Stimulated activated CD8-positive, alpha-beta memory T cell treated with anti-CD3 and anti-CD28 coated beads, Interleukin-15, amount 100 ng/mL, for 1 hour (primary cell): ENCODE results near the gene LAMA4.

Source experiments
- DNase-seq: peaks from one replicate; pipeline ENCODE4 v3.0.0-alpha.2; 2020; ENCODE audit warnings: low read depth

The LAMA4 gene

DNA sequence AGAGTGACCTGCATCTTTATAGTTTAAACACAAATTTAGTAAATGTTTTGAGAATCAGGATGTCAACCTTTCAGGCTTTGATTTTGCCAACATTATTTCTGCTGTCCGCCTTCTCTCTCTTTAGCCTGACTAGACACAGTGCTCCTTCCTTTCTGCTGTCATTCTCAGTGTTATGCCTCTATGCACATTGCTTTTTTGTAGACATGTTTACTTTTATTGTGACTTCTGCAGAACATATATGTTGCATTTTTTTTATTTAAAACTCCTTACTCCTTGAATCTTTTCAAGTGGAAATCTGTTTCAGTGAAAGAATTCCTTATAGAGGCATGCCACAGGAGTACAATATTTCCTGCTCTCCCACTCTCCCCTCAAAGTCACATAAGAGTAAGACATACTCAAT is 64.2 kb downstream of the LAMA4 start:
- no peak for DNase-seq

DNA sequence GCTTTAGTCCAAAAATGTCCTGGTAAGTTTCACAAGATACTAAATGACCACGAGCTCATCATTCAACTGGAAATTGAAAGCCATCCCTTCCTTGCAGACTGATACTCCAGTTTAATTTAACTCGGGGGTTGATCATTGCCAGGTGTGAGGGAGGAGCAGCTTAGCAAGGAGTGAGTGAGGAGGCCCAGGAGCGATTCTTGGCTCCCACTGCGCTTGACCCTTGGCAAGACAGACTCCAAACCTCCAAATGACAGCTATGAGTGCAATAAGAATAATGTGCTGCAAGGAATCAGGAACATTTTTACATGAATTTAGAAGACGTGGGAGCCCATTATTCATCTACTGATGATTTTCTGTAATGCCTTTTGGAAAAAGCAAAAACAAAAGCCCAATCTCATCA is 64.9 kb downstream of the LAMA4 start:
- no peak for DNase-seq

DNA sequence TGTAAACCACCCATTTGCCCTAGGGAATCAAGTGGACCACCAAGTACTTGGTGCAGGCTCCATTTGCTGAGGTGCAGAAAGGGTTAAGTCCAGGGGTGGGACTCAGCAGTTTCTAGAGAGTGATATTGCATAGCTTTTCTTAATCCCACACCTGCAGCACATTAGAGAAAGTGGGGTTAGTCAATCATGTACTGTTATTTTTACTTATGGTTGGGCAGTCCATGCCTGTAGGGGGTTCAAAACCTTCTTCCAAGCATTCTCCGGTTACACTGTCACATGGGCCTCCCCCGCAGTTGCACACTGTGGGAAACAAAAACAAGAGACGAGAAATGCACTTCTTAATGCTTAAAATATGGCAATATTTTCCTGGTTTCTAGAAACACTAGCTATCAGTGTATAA is 65.5 kb downstream of the LAMA4 start:
- no peak for DNase-seq

DNA sequence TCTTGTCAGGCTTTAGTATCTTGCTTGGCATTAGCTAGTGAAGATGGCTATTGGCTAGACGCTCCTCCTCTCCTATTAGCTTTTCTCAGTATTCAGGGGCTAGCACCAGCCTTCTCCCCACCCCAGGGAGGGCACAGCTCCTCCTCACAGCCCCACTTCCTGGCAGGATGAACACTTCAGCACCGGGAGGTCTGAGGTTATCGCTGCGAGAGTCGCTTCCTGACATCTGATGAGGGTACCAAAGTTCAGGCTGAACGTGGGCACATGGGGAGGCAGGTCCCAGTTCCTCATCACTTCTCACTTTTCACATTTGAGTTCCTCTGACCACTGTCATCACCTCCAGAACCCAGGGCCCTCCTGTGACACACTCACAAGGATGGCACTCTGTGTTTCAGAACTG is 66.6 kb downstream of the LAMA4 start:
- no peak for DNase-seq

DNA sequence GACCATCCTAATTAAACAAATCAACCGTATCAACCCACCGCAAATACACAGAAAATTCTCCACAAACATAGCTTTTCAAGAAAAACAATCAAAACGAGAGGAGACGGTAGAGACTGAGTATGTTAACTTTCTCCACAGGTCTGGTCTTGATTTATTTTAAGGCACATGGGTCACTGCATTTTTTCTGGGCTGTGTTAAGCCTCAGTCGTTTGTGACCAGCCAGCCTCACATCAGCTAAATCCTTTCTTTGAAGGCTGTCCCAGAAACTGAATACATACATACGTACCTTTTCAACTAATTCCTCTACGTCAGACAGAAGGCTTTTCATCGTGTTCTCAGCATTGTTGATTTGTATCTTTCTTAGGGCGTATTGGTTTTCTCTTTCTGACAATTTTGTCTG is 69.4 kb downstream of the LAMA4 start:
- no peak for DNase-seq

DNA sequence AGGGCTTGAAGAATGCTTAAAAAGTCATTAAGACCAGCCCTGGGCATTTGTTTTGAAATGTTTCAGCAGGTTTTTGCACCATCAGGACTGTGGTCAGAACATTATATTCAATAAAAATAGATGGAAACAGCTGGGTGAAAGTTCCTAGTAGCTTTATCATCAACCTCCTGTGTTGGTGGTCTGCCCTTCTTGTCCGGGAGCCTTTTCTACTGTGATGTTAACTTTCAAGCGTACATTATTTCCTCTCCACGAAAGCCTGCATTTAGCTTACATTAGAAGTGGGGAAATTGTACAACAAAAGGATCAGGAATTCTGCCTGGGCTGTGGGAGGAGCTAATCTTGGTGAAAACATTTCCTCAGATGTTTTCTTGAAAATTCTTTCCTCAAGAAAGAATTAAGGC is 71.1 kb downstream of the LAMA4 start:
- DNase-seq: no peak

DNA sequence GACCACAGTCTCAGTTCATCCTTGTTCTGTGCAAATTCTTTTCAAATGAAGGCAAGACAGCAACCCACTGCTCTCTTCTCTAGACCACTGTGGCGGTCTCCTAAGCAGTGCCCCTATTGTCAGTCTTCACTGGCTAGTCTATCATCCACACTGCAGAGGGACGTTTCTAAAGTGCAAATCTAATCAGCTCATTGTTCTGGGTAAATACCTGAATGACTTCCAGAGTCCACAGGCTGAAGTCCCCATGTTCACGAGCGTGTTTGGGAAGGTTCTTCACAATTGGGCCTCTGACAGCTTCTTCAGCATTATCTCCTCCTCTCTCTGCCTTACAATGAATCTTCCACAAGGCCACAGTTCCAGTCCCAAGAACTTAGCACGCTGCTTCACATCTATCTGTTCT is 73.2 kb downstream of the LAMA4 start:
- no peak for DNase-seq

DNA sequence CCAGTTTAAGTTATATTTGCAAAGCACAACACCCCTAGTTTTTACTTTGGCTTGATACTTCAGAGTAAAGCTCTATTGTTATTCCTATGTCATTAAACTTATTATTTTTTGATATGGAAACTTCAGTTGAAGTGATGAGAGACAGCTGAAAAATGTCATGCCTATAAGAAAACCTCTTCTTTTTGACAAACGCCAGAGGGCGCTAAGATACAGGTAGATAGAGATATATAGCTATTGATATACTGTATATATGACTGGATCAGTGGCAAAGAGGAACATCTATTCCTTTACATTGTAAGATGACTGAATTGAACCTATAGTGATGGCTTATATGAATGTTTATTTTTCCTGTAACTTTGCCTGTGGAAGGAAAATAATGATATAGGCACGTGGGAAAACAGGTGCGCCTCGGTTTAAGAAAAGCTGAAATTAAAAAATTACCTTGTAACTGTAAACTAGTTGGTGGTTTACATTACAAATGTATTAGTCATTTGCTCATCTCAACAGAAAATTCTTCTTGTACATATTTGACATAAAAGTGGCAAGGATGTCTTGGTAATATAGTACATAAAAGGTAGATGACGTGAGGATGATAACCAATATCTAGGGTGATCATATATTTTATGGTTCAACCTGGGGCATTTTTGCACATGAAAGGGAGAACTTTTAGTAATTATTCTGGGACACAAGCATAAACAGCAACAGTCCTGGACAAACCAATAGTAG is 74.1 kb downstream of the LAMA4 start:
- no peak for DNase-seq

DNA sequence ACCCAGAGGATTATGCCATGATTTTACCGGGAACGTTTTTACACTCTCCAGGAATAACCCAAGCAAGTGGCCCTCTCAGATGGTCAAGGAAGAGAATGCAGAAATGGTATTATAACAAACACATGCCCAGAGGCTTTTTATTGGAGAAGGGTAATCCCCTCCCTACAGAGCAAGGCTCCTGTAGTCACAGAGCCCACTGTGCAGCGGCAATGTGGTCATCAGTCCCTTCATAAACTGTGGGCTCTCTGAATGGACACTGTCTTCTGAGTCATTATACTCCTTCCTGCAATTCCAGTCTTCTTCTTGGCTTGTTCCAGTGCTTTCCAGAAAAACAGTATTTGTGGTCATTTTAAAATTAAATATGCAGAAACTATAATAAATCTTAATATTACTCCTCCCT is 74.7 kb downstream of the LAMA4 start:
- no peak for DNase-seq

DNA sequence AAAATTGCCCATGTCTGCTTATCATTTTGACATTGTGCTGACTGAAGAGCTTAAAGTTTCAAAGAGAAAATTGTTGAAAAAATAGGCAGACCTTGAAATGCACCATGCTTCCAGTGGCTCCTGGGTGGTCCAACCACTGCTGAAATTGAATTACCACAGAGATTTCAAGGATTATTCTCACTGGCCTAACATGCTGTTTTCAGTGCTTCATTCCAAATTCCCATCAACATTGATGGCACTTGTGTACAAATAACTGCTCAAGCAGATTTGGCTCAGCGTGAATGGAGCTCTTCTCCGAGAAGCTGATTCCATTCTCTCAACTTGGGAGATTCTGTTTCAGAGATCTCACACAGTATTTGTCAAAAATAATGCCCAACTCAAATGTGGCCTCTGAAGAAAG is 75.5 kb downstream of the LAMA4 start:
- DNase-seq: no peak

DNA sequence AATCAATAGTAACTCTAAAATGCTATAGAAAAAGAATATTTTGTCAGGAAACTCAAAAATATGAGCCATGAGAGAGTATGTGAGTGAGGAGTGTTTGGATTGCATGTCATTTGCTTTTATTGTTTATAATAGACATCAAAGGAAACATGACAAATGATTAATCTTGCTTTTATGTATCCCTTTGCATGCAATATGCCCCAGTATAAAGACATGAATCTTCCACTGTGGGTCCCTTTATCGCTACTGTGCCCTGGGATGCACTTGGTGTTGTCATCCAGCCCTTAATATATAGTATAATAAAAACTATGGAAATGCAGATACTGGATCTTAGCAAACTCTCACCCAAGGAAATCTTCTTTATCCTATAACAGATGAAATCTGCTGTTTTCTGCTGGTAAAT is 77.3 kb downstream of the LAMA4 start:
- DNase-seq: no peak

DNA sequence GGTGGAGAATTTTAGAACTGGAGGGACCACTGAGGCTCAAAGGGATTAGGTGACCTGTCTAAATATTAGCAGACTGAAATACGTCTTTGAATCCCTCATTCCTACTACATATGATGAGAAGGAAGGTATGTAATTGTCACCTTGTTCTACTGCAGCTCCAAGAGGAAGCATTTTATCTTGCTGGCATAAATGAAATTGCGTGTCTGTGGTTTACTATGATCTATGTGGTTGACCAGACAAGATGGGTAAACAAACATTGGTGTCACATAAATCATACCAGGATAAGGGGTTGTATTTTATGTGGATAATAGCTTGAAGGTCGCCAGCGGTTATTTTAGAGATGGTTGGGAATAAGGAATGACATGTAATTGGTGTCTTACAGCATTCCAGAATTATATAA is 78.2 kb downstream of the LAMA4 start:
- no peak for DNase-seq

DNA sequence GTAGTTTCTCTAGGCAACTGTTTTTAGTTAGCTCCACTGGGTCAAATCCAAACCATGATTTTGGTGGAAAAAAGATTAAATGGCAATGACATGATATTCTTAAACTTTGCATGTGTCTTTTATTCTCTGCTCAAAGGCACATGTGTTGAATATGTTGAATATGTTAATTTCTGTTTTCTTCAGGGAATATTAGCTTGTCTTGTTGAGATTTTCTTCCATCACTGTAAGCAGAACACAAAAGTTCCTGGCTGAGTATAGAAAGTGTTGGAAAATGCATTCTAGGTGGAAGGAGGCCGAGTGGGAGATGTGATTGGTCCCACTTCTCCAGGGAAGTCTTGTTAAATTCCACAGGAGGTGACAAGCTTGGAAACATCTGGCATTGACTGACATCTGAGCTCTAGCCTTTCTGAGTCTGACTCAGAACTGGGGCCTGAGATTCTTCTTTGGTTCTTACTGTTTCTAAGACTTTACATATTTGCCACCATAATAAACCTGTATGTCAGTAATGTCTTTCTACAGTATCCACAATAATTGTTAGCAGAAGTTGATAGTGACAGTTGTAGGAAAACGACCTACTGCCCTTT is 81.1 kb downstream of the LAMA4 start:
- DNase-seq: no peak

DNA sequence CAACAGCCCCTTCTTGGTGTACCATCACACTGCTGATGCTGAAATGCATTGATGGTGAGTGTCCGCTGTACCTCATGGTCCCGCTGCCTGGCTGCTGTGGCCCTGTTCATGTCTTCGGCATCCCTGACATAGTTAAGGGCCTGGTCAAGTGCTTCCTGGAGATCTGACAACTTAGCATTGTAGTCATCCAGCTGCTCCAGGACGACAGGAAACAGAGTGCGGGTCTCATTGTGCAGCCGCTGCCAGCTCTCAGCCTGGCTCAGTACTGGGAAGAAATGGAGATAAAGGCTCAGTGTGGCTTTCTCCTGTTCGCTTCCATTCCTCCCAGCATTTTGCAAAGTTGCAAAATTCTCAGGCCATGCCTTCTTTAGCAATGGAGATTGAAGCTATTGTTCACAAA is 81.8 kb downstream of the LAMA4 start:
- DNase-seq: no peak

DNA sequence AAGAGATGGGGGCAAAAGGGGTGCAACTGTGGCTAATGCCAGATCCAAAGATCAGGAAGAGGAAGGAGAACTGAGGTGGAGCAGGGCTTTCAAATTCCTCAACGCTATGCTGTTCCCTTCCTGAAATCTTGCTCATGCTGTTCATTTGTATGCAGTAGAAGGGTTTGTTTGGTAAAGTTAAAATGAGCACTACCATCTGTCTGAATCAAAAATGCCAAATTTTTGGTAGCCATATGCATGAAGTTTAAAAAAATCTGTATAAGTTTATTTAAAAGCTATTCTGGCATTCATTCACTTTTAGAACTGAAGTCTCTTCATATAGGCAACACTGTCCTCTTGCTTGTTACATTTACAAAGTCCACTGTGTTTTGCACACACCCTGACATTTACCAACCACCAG is 84.8 kb downstream of the LAMA4 start:
- no peak for DNase-seq

DNA sequence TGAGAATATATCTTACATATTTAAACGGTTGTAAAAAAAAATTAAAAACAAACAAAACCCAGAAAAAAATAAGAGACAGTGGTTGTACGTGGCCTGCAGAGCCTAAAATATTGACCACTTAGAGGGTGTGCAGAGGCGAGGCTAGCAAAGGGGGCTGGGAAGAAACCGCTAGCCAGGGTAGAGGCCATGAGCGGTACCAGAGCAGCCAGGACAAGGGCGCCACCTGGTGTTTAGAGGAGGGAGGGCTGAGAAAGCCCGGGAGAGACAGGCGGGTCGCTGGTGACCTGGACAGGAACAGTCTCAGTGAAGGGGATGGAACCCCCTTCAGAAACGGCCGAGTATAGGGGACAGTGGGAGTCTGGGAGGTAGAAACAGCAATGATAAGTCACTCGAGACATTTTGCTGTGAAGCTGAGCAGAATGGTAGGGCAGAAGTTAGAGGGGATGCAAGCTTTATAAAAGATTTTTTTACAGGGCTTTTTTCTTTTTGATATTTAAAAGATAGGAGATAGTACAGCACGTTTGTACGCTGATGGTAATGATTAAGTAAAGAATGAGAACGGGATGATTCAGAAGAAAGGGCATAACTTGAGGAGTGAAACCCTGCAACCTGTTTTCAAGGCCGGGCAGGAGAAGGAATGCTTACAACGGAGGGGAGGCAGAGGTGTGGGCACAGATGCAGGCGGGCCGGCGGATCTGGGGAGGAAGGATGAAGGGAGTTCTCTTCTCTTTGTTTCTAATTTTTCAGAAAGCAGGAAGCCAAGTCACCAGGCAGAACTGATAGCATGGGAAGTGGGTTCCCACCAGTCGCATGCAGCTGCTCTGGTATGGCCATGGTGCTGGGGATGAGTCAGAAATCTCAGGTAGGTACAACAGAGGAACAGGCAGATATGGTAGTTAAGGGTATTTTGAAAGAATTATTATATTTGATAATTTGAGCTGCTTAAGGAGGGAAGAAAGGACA is 90.8 kb downstream of the LAMA4 start:
- DNase-seq: peak; percentile 57

DNA sequence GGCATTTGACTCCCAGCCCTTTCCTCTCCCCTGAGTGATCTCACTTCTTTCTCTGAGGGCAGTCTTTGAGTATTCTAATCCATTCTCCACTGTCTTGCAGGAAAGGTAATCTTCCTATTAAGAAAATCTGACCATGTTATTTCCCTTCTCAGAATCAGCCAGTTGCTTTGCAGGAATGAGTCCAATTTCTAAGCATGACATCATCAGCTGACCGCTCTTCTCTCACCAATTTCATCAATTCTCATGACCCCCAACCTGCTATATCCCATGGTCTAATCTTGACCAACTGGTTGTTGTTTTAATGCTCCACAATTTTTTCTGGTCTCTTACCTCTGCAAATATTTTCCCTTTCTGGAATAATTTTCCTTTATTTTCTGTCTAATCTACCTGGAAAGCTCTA is 93.6 kb downstream of the LAMA4 start:
- no peak for DNase-seq

DNA sequence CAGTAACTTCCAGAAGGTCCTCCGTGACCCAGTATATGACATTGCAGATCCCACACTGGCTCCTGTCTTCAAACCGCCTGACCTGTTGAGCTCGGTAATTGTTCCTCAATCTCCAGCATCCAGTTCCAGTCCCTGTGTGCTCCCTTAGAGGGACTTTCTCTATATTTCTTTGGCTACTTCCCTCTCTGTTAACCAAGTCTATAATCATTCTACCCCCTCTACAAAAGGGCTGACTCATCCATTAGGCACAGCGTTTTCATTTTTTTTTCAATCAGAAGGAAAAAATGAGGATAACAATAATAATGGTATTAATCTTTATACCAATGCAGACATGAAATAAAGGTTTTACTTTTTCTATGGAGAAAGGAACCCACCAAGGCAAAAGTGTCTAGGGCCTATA is 97.7 kb downstream of the LAMA4 start:
- no peak for DNase-seq

DNA sequence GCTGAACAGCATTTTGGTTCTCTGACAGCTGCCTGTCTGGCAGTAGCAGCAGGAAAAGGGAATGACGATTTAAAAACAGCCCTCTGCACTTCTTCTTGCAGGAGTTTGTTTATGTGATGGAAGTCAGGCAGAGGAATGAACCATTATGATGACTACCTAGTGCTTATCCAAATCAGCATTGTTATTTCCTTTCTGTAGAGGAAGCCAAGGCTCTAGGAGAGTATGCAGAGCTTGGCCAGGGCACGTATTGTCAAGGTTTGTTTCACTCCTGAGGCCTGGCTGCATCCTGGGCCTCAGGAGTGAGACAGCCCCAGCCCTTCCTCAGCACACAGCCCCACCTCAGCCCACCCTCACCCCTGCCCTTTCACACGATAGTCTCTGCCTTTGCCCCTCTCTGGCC is 98.5 kb downstream of the LAMA4 start:
- no peak for DNase-seq

DNA sequence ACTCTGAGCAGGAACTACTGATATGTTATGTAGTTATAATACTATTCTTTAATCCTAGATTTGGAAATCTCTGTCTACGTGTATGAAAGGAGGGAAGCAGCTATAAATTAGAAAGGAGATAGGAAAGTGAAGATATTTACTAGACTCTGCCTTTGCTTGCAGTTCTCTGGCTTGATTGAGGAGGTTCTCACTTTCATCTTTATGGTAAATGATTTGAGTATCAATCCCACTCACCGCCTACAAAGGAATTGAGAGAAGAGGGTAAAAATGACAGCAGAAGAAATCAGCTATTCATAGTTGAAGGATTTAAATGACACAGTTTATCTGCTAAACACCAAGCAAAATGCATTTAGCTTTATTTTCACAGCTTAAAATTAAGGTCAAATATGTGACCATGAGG is 99.7 kb downstream of the LAMA4 start:
- DNase-seq: no peak

DNA sequence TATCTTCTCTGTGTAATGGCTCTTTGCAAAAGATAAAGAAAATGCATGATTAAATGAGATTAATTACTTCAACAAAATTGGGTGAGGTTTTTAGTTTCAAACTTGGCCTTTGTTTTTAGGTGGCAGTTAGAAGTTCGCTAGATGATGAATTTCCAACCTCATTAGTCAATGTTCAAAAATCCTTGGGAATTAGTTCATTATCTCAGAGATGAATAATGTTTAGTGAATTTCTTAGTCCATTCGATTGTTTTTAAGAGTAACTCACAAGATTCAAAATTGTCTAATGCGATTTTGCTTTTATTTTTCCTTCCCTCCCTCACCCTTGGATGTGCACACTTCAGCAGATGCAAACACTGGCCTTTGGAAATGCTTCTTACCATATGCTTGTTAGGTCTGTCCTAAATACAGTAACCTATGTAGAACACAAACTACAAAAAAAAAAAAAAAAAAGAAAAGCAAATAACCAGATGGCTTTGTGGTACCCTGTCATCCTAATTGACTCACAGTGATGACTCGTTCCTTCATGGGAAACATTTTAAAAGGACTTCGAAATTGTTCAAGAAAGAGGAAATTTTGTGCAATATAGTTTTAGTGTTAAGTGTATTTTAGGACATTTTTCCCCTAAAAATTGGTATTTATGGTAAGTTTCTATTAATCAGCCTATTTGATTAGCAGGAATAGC is 100.3 kb downstream of the LAMA4 start:
- no peak for DNase-seq

DNA sequence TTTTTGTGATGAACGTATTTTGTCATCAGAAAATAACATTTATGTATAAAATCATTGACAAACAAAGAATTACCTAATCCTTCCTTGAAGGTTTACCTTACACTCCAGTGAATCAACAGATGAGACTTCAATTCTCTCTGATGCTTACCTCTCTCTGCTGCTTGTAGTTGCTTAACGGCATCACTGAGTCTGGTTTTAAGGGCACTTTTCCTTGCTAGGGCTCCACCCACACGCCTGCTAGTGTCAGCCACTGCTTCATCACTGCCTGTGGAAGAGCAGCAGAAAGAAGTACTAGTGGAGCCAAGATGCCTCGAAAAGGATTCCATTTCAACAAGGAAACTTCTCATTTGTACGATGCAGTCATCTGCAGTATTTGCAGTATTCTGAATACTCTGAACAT is 104.0 kb downstream of the LAMA4 start:
- DNase-seq: no peak
